Kidney epithelial cell (primary cell): Measurements from ENCODE around the gene PCDHGB2. TPM values are rescaled to one million over a fixed set of nuclear protein-coding genes. Genes with fewer than 3 reads are reported as not detected.
"Not testable (repeated sequence)": the region's sequence is repeated elsewhere in the genome, so short reads cannot be mapped to it uniquely, and the experiment has no call there.

Experiments used
- DNase-seq: peaks from one replicate; pipeline ENCODE4 v3.0.0-alpha.2; 2010; ENCODE audit warnings: low read depth
- H3K27me3 ChIP-seq: 2 replicates; pipeline ENCODE4 v1.6.0; 2011; ENCODE audit warnings: low read length; ENCODE audit not compliant: control insufficient read depth, insufficient read depth
- H3K36me3 ChIP-seq: 2 replicates; pipeline ENCODE4 v1.5.1; 2011; ENCODE audit warnings: low read length; ENCODE audit not compliant: control insufficient read depth, insufficient read depth
- H3K4me3 ChIP-seq: 2 replicates; pipeline ENCODE4 v1.5.1; 2011; ENCODE audit warnings: low read depth, mild to moderate bottlenecking, control low read depth, low read length
- CTCF ChIP-seq: IDR thresholded peaks from 2 replicates; pipeline ENCODE4 v1.5.1; 2011; ENCODE audit warnings: mild to moderate bottlenecking, moderate library complexity, low read length, control low read depth, inconsistent platforms; ENCODE audit not compliant: insufficient read depth, poor library complexity, severe bottlenecking
- total RNA-seq: library from RNA; depleted of rRNA; stranded (reverse); fragments of >200 nt; gene quantifications from 2 replicates; pipeline ENCODE4 v1.2.3, GENCODE V29; 2015

The PCDHGB2 gene
- total RNA-seq, 1 donor from 2014 or later = 1.2 TPM

DNA sequence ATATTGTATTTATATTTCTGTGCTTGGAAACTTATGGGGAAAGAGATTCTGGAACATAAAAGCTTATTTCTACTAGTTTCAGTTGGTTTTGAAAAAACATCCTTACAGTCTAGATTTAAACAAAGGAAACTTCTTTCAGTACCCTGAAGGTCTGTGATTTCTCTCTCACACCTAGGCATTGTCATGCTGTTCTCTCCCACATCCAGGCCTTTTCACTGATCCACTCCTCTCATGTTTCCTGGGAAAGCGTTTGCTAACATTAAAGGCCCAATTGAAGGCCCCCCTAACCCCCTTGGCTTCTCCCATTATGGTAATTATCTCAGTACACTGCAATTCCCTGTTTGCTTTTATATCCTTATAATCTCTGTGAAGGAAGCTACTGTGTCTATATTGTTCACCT lies 17.0 kb upstream of the PCDHGB2 start:
- no peak for DNase-seq
- no peaks in the 10 kb centered on the region for H3K36me3 ChIP-seq
- peaks cover 18% of the 10 kb centered on the region for H3K27me3 ChIP-seq
- TF ChIP-seq CTCF = no peak
- no peak overlapping the region for H3K4me3 ChIP-seq

DNA sequence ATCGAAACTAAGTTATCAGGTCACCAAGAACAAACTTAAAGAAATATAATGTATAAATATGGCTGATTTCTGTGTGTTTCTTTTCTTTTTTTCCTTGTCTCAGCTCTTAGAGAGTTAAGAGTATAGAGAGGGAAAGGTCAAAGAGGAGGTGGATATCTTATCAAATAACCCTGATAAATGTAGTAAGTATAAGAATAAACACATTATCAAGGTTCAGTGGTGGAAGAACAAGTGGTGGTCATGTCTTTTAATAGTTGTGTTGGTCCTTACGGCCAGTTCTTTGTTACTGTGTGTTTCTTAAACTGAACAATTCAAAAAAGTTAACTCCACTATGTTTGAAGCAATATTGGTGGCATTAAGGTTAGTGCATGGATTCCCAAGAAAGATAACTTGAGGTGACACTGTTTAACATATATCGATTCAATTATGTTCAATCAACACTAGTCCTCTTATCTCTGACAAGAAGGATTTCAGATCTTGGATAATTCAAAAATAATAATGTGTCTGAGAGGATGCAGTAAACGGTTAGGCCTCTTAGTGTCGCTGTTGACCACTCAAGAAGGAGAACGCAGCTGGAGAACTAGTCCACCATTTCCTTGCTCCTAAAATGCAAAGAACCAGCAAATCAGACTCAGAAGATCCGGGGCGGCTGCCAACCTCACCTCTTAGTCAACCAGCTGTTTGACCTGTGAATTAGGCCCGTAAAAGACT lies 16.4 kb upstream of the PCDHGB2 start, which contains the start of gene PCDHGA3:
Gene PCDHGA3 (plus strand): TSS at position 588 of the 711 bp plus-strand sequence. CDS start 205 bp downstream, outside the sequence.
- H3K36me3 ChIP-seq = no peaks in the 10 kb centered on the region
- DNase-seq = no peak
- peak within 1 kb of the TSS; percentile 7 for H3K4me3 ChIP-seq
- TF ChIP-seq CTCF = peak; percentile 7
- peaks cover 18% of the 10 kb centered on the region for H3K27me3 ChIP-seq

- H3K36me3 ChIP-seq = no peaks in the 10 kb centered on the region
- TF ChIP-seq CTCF = no peak
- peaks cover 14% of the 10 kb centered on the region for H3K27me3 ChIP-seq
- peak overlapping the region; percentile 7 for H3K4me3 ChIP-seq
- DNase-seq = no peak
Observed at GRCh38 chr5:141343953-141344463, 15.8 kb upstream of the PCDHGB2 start.

GRCh38 chr5:141345327-141345726 lies 14.5 kb upstream of the PCDHGB2 start:
- Histone ChIP-seq H3K27me3 (peaks cover 8% of the 10 kb centered on the region), H3K36me3 (no peaks in the 10 kb centered on the region), H3K4me3 (no peak overlapping the region)
- no peak for TF ChIP-seq CTCF
- no peak for DNase-seq

DNA sequence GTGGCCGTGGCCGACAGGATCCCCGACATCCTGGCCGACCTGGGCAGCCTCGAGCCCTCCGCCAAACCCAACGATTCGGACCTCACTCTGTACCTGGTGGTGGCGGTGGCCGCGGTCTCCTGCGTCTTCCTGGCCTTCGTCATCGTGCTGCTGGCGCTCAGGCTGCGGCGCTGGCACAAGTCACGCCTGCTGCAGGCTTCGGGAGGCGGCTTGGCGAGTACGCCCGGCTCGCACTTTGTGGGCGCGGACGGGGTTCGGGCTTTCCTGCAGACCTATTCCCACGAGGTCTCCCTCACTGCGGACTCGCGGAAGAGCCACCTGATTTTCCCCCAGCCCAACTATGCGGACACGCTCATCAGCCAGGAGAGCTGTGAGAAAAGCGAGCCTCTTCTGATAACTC lies 13.8 kb upstream of the PCDHGB2 start:
- H3K4me3 ChIP-seq, H3K36me3 ChIP-seq, DNase-seq: not testable (repeated sequence)
- peaks cover 10% of the 10 kb centered on the region for H3K27me3 ChIP-seq

DNA sequence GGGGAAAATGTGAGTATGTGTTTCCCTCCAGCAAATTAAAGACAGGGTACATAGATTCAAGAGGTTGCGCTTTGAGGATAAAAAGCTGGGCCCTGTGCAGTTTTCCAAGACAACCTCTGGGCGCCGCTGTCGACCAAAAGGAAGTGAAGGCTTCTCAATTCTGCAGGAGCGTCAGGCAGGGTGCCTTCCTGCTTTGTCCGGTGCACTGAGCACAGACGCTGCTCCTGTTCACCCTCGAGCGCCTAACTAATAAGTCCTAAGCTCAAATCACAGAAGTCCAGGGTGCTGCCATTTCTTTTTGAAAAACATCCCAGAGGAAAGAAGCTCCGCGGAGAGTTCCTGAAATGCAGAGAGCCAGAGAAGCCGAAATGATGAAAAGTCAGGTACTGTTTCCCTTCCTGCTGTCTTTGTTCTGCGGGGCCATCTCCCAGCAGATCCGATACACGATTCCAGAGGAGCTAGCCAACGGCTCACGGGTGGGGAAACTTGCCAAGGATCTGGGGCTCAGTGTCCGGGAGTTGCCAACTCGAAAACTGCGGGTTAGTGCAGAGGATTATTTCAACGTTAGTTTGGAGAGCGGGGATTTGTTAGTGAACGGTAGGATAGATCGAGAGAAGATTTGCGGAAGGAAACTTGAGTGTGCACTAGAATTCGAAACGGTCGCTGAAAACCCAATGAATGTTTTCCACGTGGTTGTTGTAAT lies 9.7 kb upstream of the PCDHGB2 start, which contains the start of gene PCDHGB1:
Gene PCDHGB1 (plus strand): TSS at position 183 of the 703 bp plus-strand sequence. CDS start 162 bp downstream, at position 345.
- no peak for DNase-seq
- TF ChIP-seq CTCF = peak; percentile 43
- Histone ChIP-seq H3K36me3 (no peaks in the 10 kb centered on the region), H3K27me3 (peaks cover 17% of the 10 kb centered on the region), H3K4me3 (no peak within 1 kb of the TSS)
